A204.1 (cell line): Measurements from ENCODE around the gene MAPKAPK2.
"Not testable (repeated sequence)": the region's sequence is repeated elsewhere in the genome, so short reads cannot be mapped to it uniquely, and the experiment has no call there.

Experiments
- FAIRE-seq: peaks from 2 replicates; lab custom pipeline; 2012; peaks lifted over from hg19 to GRCh38; lab: Jason Lieb, UNC

MAPKAPK2 gene

GRCh38 chr1:206684478-206685333 is at the start of gene MAPKAPK2:
TSS of gene MAPKAPK2 (plus strand) at chr1:206684905. CDS start at chr1:206685230, 325 bp downstream.
- no peak for FAIRE-seq

- no peak for FAIRE-seq
Measured at GRCh38 chr1:206635080-206635977, 49.4 kb upstream of the MAPKAPK2 start, which contains the start of gene DYRK3. TSS of gene DYRK3 (plus strand) at chr1:206635536. CDS start at chr1:206635704, 168 bp downstream.

DNA sequence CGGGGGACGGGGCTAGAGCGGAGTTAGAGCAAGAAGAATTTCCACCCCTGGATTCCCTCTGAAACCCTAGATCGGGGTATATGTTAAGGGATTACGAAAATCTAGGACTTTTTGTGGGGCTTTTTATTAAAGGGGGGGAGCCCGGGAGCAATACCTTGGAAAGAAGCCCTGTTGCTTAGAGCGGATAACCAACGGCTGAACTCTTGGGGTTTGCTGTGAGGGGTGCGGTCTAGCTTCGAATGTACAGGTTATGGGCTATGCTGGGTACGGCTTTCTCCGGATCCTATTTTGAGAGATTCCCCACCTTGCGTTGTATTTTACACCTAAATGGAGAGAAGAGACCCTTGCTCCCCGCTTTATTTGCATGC is 48.7 kb upstream of the MAPKAPK2 start:
- no peak for FAIRE-seq

- FAIRE-seq, result no peak
Measured at GRCh38 chr1:206636671-206637070, 48.0 kb upstream of the MAPKAPK2 start.

DNA sequence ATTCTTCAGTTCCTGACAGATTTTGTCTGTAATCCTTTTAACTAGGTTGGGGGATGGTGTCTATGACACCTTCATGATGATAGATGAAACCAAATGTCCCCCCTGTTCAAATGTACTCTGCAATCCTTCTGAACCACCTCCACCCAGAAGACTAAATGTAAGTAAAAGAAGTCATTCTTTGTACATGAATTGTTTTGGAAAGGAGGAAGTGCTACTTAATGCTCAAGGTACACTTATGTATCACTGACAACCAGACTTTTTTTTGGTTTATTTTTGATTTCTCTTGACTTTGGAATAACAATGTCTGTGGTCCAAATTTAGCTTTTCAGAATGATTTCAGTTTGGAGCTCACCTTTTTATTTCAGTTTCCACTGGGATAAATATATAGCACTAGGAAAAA is 47.1 kb upstream of the MAPKAPK2 start:
- FAIRE-seq, result no peak

DNA sequence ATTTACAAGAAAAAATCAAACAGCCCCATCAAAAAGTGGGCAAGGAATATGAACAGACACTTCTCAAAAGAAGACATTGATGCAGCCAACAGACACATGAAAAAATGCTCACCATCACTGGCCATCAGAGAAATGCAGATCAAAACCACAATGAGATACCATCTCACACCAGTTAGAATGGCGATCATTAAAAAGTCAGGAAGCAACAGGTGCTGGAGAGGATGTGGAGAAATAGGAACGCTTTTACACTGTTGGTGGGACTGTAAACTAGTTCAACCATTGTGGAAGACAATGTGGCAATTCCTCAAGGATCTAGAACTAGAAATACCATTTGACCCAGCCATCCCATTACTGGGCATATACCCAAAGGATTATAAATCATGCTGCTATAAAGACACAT is 42.6 kb upstream of the MAPKAPK2 start:
- not testable (repeated sequence) for FAIRE-seq

DNA sequence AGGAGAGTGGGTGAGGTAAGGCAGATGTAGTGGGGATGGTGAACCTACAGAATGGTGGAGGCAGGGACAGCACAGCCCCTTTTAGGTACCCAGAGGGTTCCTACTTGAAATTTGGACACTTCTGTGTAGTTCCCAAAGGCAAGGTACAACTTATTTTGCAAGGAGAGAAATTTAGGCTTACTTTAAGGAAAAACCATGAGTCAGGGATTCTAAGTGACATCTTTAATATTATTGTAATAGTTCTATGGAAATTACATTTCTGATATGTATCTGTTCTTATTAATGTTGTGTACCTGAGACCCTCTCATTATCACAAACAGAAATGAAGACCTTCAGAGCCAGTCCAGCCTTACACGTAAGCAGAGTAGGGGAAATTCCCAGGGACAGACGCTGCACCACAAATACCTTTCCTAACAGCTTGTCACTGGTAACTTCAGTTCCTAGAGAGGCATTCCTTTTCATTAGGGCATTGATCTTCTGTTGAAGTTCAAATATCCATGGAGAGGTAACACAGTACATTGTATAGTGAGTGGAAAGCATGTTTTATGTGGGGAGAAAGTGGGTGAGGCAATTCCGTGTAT is 41.5 kb upstream of the MAPKAPK2 start:
- FAIRE-seq, result no peak

GRCh38 chr1:206646504-206646903 is 38.2 kb upstream of the MAPKAPK2 start:
- no peak for FAIRE-seq

DNA sequence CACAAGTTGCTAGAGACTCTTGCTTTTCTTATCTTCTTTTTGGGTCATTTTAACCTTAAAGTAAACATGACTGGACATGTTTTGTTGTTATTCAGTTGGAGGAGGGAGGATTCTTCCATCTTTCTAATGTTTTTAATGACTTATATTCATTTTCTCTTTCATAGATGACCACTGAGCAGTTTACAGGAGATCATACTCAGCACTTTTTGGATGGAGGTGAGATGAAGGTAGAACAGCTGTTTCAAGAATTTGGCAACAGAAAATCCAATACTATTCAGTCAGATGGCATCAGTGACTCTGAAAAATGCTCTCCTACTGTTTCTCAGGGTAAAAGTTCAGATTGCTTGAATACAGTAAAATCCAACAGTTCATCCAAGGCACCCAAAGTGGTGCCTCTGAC is 37.5 kb upstream of the MAPKAPK2 start:
- no peak for FAIRE-seq

DNA sequence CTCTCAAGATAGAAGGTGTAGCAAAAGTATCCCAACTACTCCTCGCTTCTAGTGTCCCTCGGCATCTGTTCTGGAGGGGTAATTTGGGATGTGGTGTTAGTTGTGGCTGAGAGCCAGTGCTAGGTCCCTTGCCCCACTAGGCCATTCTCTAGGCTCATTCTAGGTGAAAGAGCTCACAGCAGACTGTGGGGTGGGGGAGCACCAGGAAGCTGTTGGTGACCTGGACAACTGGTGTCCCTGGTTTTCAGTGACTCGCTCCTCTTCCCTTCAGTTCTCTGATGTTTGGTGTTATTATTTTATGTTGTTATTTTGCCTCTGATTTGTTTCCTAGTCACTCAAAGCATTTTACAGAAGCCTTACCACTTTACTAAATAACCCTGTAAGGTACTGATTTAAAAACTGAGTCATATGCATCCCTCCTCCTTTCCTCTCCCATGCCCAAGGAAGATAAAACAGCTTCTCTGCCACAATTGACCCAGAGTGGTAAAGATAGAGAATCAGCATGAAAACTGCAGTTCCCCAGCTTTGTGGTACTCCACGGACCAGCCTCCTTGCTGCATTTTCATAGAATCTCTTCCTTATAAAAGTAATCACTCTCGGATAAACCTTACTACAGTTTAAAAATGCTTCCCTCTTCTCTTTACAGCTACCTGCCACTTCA is 35.3 kb upstream of the MAPKAPK2 start:
- no peak for FAIRE-seq

- FAIRE-seq, result no peak
Measured at GRCh38 chr1:206651014-206651413, 33.7 kb upstream of the MAPKAPK2 start.

GRCh38 chr1:206651958-206652890 is 32.5 kb upstream of the MAPKAPK2 start:
- FAIRE-seq, result no peak

- FAIRE-seq, result no peak
Measured at GRCh38 chr1:206653715-206654459, 30.8 kb upstream of the MAPKAPK2 start.

DNA sequence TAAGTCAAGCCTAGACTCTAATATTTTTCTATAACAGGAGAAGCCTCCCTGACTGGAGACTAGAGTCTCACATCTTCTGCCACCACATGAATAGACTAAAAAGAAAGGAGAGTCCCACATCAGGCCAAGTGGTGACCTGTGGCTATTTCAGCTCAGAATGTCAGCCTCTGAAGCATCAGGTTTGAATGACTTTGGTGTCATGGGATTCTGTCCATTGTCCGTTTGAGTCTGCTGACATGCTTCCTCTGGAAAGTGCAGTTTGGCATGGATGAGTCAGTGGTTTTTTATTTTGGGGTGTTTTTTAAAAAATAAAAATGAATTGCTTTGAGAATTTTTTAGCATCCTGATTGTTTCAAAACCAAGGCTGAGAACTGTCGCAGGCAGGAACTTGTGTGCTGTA is 29.9 kb upstream of the MAPKAPK2 start:
- FAIRE-seq, result no peak

- FAIRE-seq, result no peak
Measured at GRCh38 chr1:206655471-206655882, 29.2 kb upstream of the MAPKAPK2 start.

GRCh38 chr1:206656936-206657335 is 27.8 kb upstream of the MAPKAPK2 start:
- FAIRE-seq, result no peak

GRCh38 chr1:206657751-206658150 is 27.0 kb upstream of the MAPKAPK2 start:
- no peak for FAIRE-seq

DNA sequence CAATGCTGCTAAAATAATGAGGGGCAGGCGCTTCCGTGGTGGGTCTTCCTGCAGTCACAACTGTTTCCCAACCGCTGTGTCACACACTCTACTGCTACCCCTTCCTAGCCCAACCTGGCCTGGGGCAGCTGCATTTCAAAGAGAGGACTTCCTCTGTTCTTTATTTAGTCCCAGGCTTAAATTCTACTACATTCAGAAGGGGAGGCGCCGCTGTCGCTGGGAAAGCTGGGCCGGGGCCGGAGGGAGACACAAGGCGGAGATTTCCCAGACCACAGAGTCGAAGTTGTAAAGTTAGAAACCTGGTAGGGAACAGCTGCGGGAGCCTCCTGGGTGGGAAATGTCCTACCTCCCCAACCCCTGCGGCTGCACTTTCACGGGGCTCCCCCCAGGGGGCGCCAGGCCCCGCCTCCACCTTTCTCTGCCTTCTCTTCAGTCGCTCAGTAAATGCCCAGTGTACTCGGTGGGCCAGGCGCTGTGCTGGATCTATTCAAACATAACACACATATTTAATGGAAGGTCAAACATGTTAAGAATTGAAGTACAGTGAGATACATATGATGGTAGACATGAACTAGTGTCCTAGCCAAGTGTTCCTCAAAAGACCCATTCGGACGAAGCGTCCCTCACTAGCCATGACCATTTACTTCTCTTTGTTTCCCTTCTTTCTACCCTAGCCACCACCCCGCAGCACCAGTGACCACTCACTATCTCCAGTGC is 26.3 kb upstream of the MAPKAPK2 start:
- FAIRE-seq, result no peak

- no peak for FAIRE-seq
Measured at GRCh38 chr1:206658981-206659273, 25.8 kb upstream of the MAPKAPK2 start.

- FAIRE-seq, result no peak
Measured at GRCh38 chr1:206660136-206660535, 24.6 kb upstream of the MAPKAPK2 start.
